Stimulated activated CD4-positive, alpha-beta T cell treated with anti-CD3 and anti-CD28 coated beads, Interleukin-4, amount 100 ng/mL, for 4 hours (primary cell): ENCODE measurements around the gene KRT84.
"Not testable (repeated sequence)": the region's sequence is repeated elsewhere in the genome, so short reads cannot be mapped to it uniquely, and the experiment has no call there.

Experiments
- DNase-seq, 2 experiments: peaks; one replicate each; pipeline ENCODE4 v3.0.0-alpha.2; 2020

Gene KRT84

DNA sequence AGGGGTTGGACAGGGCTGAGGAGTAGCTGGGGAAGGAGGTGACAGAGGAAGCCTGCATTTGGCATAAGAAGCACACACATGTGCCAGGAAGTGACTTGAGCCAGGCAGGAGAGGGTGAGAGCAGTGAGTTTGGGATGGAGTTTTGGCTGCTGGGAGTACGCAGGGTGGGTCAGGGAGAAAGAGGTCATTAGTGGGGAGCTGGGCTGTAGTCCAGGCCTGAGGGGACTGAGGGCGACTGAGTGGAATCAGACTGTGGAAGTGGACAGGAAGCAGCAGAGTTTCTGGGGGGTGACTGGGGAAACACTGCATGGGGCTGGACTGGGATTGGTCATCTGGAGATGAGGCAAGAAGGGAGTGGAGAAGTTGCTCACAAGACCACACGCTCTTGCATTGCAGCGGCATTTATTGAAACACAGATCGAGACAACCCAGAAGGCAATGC, 25.8 kb downstream of the KRT84 start:
- no peak for DNase-seq

DNA sequence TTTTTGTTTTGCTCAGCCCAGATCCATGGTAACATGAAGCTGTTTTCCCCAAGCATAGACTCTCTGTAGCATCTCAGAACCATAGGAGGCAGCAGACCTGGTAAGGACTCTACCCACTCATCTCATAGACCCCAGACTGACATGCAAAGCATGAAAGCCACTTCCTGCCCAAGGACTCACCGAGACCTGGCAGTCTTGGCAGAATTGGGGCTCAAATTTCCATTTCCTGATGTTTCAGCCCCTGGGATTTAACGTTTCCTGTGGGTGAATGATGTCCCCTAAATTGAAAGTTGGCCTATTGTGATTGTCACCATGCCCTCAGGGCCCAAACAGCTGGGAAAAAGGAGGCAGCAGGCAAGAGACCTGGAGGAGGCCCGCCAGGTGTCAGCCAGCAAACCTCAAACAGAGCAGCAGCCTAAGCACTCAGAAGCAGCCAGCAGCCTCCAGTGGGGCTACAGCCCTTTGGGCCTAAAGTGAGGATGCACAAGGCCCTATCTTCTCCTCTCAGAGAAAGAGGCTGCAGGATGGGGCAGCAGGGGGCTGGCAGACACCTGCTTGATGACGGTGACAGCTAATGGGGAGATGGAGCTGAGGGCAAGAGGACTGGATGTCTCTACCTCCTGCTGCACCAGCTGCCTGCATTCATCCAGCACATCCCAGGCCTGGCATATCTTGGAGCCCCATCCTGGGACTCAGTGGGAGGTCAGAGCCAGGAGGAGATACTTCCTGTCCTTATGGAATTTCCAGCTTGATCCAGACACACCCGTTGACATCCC, 26.7 kb downstream of the KRT84 start:
- no peak for DNase-seq

DNA sequence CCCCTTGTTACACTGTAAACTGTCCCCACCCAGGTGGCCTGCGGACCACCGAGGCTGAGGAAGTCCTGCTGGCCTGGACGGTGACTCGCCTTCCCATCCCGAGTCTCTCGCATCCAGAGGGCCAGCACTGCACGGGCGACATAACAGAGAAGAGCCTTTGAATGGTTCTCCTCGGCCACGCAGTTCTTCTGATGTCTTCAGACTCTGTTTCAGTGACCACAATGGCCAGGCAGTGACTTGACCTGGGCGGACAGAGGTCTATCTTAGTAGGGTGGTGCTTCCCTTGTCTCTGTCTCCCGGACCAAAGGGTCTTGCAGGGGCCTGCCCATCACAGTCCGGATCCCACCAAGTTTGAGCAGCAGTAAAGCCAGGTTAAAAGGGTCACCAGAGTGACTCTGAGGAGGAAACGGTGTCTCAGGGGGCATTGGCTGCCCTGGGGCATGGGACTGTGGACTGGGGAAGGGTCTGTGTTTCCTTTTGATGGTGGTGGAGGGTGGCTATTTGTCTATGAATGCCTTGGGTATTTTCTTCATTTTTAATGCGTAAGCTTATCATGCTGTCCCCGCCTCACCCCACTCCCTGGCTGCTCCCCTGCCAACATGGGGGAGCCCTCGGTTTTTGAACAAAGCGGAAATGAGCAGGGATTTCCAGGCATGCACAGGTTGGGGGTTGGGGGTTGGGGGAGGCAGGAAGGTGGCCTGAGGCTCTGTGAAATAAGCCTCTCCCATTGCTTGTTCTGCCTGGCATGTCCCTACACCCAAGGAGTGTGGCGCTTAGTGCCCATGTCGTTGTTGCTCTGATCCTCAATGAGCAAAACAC, 28.5 kb downstream of the KRT84 start:
- DNase-seq: no peak

- no peak for DNase-seq
Observed at GRCh38 chr12:52356031-52356761, 29.3 kb downstream of the KRT84 start.

GRCh38 chr12:52355176-52355575, 30.3 kb downstream of the KRT84 start:
- no peak for DNase-seq

GRCh38 chr12:52354200-52354599, 31.3 kb downstream of the KRT84 start:
- no peak for DNase-seq

- no peak for DNase-seq
Observed at GRCh38 chr12:52353766-52354165, 31.7 kb downstream of the KRT84 start.

DNA sequence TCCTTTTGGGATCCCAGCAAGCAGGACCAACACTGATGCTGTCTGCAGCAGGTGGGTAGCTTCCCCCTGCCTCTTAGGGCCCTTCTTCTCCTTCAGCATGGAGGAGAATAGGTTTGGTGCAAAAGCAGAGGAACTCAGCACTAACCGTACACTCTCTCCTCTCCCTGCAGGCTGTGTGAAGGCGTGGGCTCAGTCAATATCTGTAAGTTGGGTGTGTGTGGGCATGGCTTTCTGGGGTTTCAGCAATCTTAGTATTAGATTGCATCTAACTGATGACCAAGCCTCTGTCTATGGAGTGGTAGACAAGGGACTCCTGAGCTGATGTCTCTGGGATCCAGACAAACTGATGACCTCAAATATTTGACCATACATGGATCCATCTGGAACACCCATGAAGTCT, 32.5 kb downstream of the KRT84 start:
- no peak for DNase-seq

GRCh38 chr12:52351196-52352059, 34.0 kb downstream of the KRT84 start:
- peak; percentile 23 for DNase-seq

- no peak for DNase-seq
Observed at GRCh38 chr12:52350786-52351185, 34.7 kb downstream of the KRT84 start.

DNA sequence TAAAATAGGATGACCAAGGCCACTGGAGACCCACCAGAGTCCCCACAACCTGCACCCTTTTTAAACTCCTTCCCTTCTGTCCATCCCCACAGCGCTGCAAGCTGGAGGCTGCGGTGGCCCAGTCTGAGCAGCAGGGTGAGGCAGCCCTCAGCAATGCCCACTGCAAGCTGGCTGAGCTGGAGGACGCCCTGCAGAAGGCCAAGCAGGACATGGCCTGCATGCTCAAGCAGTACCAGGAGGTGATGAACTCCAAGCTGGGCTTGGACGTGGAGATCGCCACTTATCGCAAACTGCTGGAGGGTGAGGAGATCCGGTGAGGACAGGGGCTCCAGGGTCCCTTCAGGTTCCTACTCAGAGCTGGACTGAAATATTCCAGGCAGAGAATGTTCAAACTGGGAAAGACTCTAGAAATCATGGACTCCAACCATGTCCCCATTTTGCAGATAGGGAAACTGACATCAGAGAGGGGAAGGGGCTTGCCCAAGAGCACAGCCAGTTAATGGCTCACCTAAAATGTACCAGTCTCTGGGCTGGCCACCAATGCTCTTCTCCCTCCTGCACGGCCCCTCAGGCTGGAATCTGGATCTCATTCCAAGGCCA, 35.3 kb downstream of the KRT84 start:
- no peak for DNase-seq

DNA sequence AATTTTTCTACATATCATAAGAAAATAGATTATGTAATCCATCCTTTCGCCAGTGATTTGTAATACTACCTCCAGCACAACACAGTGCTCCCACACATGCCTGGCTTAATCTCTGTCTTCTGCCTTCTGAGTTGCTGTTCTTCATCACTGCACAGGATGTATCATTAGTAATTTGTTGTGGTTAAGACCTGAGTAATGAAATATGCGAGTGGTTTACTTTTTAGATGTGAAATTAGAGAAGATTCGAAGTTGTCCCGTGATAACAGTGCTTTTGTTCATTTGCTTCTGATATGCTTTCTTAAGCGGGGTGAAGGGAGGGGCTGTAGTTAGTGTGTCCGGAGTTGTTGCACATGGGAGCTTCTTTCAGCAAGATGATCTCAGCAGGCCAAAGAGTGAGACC, 36.3 kb downstream of the KRT84 start:
- no peak for DNase-seq

DNA sequence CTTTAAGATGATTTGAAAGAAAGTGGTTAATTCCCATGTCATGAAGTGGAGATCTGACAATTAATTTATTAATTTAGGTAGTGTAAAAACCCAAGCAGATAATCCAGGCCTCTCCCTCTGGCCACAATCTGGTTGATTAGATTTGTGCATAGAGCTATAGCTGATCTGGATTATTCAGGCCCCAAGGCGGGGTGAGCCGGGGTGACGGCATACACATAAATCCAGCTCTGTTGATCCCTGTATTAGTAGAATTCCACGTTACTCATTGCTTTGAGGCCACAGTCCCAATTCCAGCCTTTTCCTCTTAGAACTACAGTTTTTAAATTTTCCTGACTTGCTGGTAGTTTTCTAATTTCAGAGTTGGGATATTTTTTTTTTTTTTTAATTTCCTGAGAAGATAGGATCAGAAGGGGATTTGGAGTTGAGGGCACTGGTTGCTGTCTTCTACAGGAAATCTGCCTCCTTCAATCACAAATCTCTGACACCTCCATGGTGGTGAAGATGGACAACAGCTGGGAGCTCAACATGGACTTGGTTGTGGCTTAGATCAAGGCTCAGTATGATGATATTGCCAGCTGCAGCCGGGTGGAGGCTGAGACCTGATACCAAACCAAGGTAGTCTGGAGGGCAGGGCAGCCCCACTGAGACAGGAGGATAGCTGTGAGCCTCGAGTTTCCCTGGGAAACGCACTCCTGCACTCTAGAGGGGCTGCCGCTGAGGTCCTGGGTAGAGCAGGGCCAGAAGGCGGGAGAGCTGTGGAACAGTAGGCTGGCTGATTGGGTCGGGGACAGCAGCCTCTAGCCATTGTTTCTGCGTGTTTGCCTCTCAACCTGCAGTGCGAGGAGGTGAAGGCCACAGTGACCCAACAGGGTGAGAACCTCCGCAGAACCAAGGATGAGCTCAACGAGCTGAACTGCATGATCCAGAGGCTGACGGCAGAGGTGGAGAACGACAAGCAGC, 37.6 kb downstream of the KRT84 start:
- no peak for DNase-seq

DNA sequence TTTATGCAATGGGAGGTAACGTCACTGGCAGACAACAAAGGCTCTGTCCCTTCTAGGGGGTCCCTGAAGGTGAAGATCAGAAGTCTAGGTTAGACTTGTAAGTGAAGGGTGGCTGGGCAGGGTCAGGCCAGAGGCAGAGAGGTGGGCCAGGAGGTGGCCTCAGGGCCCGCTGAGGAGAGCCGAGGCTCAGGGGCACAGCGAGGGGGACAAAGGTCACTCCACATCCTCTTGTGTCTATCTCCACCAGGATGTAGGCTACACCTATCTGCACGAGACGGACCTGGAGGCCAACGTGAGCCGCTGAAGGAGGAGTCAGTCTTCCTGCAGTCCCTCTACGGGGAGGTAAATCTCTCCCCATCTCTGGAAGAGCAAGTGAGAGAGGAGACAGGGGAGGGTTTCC, 38.4 kb downstream of the KRT84 start:
- no peak for DNase-seq

GRCh38 chr12:52346593-52346992, 38.9 kb downstream of the KRT84 start:
- DNase-seq: no peak

GRCh38 chr12:52345041-52345440, 40.4 kb downstream of the KRT84 start:
- not testable (repeated sequence) for DNase-seq

- DNase-seq: no peak
Observed at GRCh38 chr12:52344111-52344510, 41.3 kb downstream of the KRT84 start.

- DNase-seq: no peak
Observed at GRCh38 chr12:52343550-52343949, 41.9 kb downstream of the KRT84 start.

GRCh38 chr12:52342781-52343490, 42.5 kb downstream of the KRT84 start:
- DNase-seq: no peak

GRCh38 chr12:52341066-52341580, 44.3 kb downstream of the KRT84 start:
- DNase-seq: no peak
